PC-9 (cell line): Measurements from ENCODE around the gene KCTD2. TPM values are rescaled to one million over a fixed set of nuclear protein-coding genes. Genes with fewer than 3 reads are reported as not detected.
A peak's percentile ranks its signal among the peaks of the same experiment; 100 is the strongest.
"Not testable (repeated sequence)": the region's sequence is repeated elsewhere in the genome, so short reads cannot be mapped to it uniquely, and the experiment has no call there.

Experiments used
- BruUV-seq: library from RNA; stranded (reverse); fragments of 400-500 nt; replicated peaks from 2 replicates; lab custom pipeline; 2021; lab: Mats Ljungman, UMichigan
- CTCF ChIA-PET: fragments of 300-600 bp; sonication (Branson Sonifier 250); formaldehyde crosslinking; loops from one replicate; lab custom pipeline; 2022; ENCODE audit warnings: antibody characterized with exemption; lab: Charles Lee
- POLR2A ChIA-PET: fragments of 300-600 bp; sonication (Branson Sonifier 250); formaldehyde crosslinking; loops from one replicate; lab custom pipeline; 2022; ENCODE audit warnings: antibody characterized with exemption; ENCODE audit not compliant: unreplicated experiment; lab: Charles Lee
- DNase-seq, 2 experiments: peaks; one replicate each; pipeline versions ENCODE4 v3.0.0 to v3.0.0-alpha.2; 2015 to 2022; ENCODE audit warnings: mixed read lengths in 1 of 2
- H2AFZ ChIP-seq: fragments of 200-600 bp; sonication (generic); 2 replicates; pipeline ENCODE4 v1.8.1; 2017; ENCODE audit warnings: antibody characterized with exemption
- H3F3A ChIP-seq: fragments of 200-600 bp; sonication (generic); 2 replicates; pipeline ENCODE4 v1.8.1; 2017; ENCODE audit warnings: antibody characterized with exemption, mild to moderate bottlenecking, low read depth; ENCODE audit not compliant: insufficient read depth
- H3K27ac ChIP-seq: fragments of 200-600 bp; sonication (generic); 2 replicates; pipeline ENCODE4 v1.6.1; 2016; ENCODE audit warnings: mixed run types
- H3K27me3 ChIP-seq: fragments of 200-600 bp; sonication (generic); 2 replicates; pipeline ENCODE4 v1.6.1; 2016; ENCODE audit warnings: low read depth, mixed run types; ENCODE audit not compliant: insufficient read depth
- H3K36me3 ChIP-seq: fragments of 200-600 bp; sonication (generic); 2 replicates; pipeline ENCODE4 v1.6.1; 2016; ENCODE audit warnings: low read depth, mixed run types
- H3K4me1 ChIP-seq: fragments of 200-600 bp; sonication (generic); replicated peaks from 2 replicates; pipeline ENCODE4 v1.6.1; 2016; ENCODE audit warnings: mixed run types; ENCODE audit not compliant: insufficient read depth
- H3K4me2 ChIP-seq: fragments of 200-600 bp; sonication (generic); 2 replicates; pipeline ENCODE4 v1.6.1; 2017; ENCODE audit warnings: mixed run types
- H3K4me3 ChIP-seq: fragments of 200-600 bp; sonication (generic); 2 replicates; pipeline ENCODE4 v1.6.1; 2016; ENCODE audit warnings: mixed run types
- H3K79me2 ChIP-seq: fragments of 200-600 bp; sonication (generic); 2 replicates; pipeline ENCODE4 v1.6.1; 2017; ENCODE audit warnings: low read depth, mixed run types
- H3K9me2 ChIP-seq: fragments of 200-600 bp; sonication (generic); 2 replicates; pipeline ENCODE4 v1.8.1; 2017; ENCODE audit warnings: mild to moderate bottlenecking; ENCODE audit not compliant: insufficient read depth
- H3K9me3 ChIP-seq: fragments of 200-600 bp; sonication (generic); 2 replicates; pipeline ENCODE4 v1.8.1; 2016; ENCODE audit warnings: low read depth; ENCODE audit not compliant: insufficient read depth
- H4K20me1 ChIP-seq: fragments of 200-600 bp; sonication (generic); 2 replicates; pipeline ENCODE4 v1.8.1; 2017; ENCODE audit not compliant: insufficient read depth
- EZH2 ChIP-seq: fragments of 200-600 bp; sonication (generic); IDR thresholded peaks from 2 replicates; pipeline ENCODE4 v1.8.0; 2017; ENCODE audit warnings: antibody characterized with exemption, low read depth
- intact Hi-C: fragments of 100-400 bp; cut with micrococcal nuclease; formaldehyde crosslinking; loops from one replicate; pipeline ENCODE4 v1.10.0; 2022; ENCODE audit not compliant: unreplicated experiment
- total RNA-seq: library from RNA; stranded (reverse); gene quantifications from 2 replicates; pipeline ENCODE4 v1.2.3, GENCODE V29; 2021
- TF ChIP-seq, protein P1 (sequence below): fragments of 200-600 bp; sonication (generic); conservative IDR thresholded peaks from 2 replicates; pipeline ENCODE4 v1.6.1; 2017; ENCODE audit warnings: mixed run types, antibody characterized with exemption, mild to moderate bottlenecking, moderate library complexity

KCTD2 gene
- total RNA-seq, 1 experiment from 2014 or later = 18.6 TPM

DNA sequence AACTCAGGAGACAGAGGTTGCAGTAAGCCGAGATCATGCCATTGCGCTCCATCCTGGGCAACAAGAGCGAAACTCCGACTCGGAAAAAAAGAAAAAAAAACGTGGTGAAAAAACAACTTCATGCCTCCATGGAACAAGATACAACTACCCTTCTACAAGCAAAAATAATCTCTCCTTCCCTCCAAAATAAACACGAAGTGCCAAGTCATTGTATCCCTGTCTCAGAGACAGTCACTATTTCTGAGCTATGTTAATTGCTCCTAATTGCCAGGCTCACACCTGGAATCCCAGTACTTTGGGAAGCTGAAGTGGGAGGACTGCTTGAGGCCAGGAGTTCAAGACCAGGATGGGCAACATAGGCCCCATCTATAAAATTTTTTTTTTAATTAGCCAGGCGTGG is 21.7 kb downstream of the KCTD2 start:
- intact Hi-C loops = loop anchor here (1.0 kb wide), 1 partner anchor 42 kb away; no protein-coding TSS in a partner anchor
- Histone ChIP-seq H3K79me2 (no peaks in the 10 kb centered on the region), H3K9me2 (no peaks in the 10 kb centered on the region), H3F3A (peaks cover 6% of the 10 kb centered on the region; the same call in 1 of the 2 replicates), H3K4me2 (no peak overlapping the region), H3K27me3 (no peaks in the 10 kb centered on the region), H3K27ac (no peak overlapping the region), H3K4me3 (no peak overlapping the region), H3K9me3 (no peaks in the 10 kb centered on the region), H4K20me1 (no peaks in the 10 kb centered on the region), H2AFZ (no peak overlapping the region), H3K4me1 (no peaks in the 10 kb centered on the region), H3K36me3 (no peaks in the 10 kb centered on the region)
- ChIA-PET CTCF (interaction anchor here (0.7 kb wide), 1 partner anchor 87 kb away, joined by 6 read pairs; no protein-coding TSS in a partner anchor), POLR2A (interaction anchor here (0.6 to 0.7 kb wide), 4 partner anchors 10 to 86 kb away, joined by 3 to 19 read pairs (median 7); partner anchors contain the start of gene NT5C)
- no TSS peak for BruUV-seq
- DNase-seq = no peak
- TF ChIP-seq, protein P1, sequence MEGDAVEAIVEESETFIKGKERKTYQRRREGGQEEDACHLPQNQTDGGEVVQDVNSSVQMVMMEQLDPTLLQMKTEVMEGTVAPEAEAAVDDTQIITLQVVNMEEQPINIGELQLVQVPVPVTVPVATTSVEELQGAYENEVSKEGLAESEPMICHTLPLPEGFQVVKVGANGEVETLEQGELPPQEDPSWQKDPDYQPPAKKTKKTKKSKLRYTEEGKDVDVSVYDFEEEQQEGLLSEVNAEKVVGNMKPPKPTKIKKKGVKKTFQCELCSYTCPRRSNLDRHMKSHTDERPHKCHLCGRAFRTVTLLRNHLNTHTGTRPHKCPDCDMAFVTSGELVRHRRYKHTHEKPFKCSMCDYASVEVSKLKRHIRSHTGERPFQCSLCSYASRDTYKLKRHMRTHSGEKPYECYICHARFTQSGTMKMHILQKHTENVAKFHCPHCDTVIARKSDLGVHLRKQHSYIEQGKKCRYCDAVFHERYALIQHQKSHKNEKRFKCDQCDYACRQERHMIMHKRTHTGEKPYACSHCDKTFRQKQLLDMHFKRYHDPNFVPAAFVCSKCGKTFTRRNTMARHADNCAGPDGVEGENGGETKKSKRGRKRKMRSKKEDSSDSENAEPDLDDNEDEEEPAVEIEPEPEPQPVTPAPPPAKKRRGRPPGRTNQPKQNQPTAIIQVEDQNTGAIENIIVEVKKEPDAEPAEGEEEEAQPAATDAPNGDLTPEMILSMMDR = no peak
- no peak for TF ChIP-seq EZH2

- Histone ChIP-seq H3K27me3 (no peaks in the 10 kb centered on the region), H2AFZ (no peak overlapping the region), H3K9me3 (no peaks in the 10 kb centered on the region), H3K79me2 (no peaks in the 10 kb centered on the region), H4K20me1 (no peaks in the 10 kb centered on the region), H3F3A (peaks cover 6% of the 10 kb centered on the region; the same call in 1 of the 2 replicates), H3K4me2 (no peak overlapping the region), H3K27ac (no peak overlapping the region), H3K36me3 (no peaks in the 10 kb centered on the region), H3K4me3 (no peak overlapping the region), H3K4me1 (no peaks in the 10 kb centered on the region), H3K9me2 (no peaks in the 10 kb centered on the region)
- ChIA-PET POLR2A (interaction anchor here (0.6 to 1.0 kb wide), 2 partner anchors 19 to 36 kb away, joined by 5 to 9 read pairs; partner anchors contain the start of gene SLC16A5), CTCF (interaction anchor here (0.6 to 1.3 kb wide), 7 partner anchors 40 to 137 kb away, joined by 3 to 6 read pairs (median 3); partner anchors contain the start of gene ARMC7)
- intact Hi-C loops = loop anchor here (1.0 kb wide), 1 partner anchor 41 kb away; no protein-coding TSS in a partner anchor
- DNase-seq = no peak
- no TSS peak for BruUV-seq
- TF ChIP-seq, protein P1 = peak; percentile 65
- no peak for TF ChIP-seq EZH2
These were observed 22.8 kb downstream of the KCTD2 start for GRCh38 chr17:75069783-75070182.

GRCh38 chr17:75071478-75072271 is 24.6 kb downstream of the KCTD2 start:
- H3K27me3 ChIP-seq, H4K20me1 ChIP-seq, DNase-seq, intact Hi-C loops, BruUV-seq, H2AFZ ChIP-seq, H3K4me1 ChIP-seq, H3K4me3 ChIP-seq, H3K4me2 ChIP-seq, H3K36me3 ChIP-seq, H3K9me3 ChIP-seq, H3K9me2 ChIP-seq, H3K27ac ChIP-seq, H3K79me2 ChIP-seq: not testable (repeated sequence)
- ChIA-PET CTCF (interaction anchor here (0.6 kb wide), 1 partner anchor 162 kb away, joined by 8 read pairs; no protein-coding TSS in a partner anchor), POLR2A (interaction anchor here (0.6 kb wide), 1 partner anchor 27 kb away, joined by 4 read pairs; no protein-coding TSS in a partner anchor)
- H3F3A ChIP-seq = peaks cover 12% of the 10 kb centered on the region; the same call in 1 of the 2 replicates

GRCh38 chr17:75072909-75073308 is 25.9 kb downstream of the KCTD2 start:
- H3K9me3 ChIP-seq, H3K9me2 ChIP-seq, H3K4me3 ChIP-seq, BruUV-seq, H3K79me2 ChIP-seq, H3K4me1 ChIP-seq, H2AFZ ChIP-seq, intact Hi-C loops, H4K20me1 ChIP-seq, H3K36me3 ChIP-seq, H3K27me3 ChIP-seq, H3K27ac ChIP-seq, DNase-seq, H3K4me2 ChIP-seq: not testable (repeated sequence)
- ChIA-PET CTCF (interaction anchor here (0.6 kb wide), 1 partner anchor 77 kb away, joined by 3 read pairs; no protein-coding TSS in a partner anchor), POLR2A (interaction anchor here (0.6 kb wide), 1 partner anchor 58 kb away, joined by 3 read pairs; the partner anchor contains the start of gene NT5C)
- peaks cover 14% of the 10 kb centered on the region; the same call in 1 of the 2 replicates for H3F3A ChIP-seq
